Measurements from ENCODE around the gene NDRG4. TPM values are rescaled to one million over a fixed set of nuclear protein-coding genes. Genes with fewer than 3 reads are reported as not detected.

The NDRG4 gene
- total and polyA plus RNA-seq, 2 of the 13 experiments (the other 11 are each of a cell fraction or from before 2014, with no cell fraction given) = 1.7 to 2.7 TPM

GRCh38 chr16:58515125-58515870 is 15.4 kb downstream of the NDRG4 start, which contains the start of gene SETD6 (continued):
- TF ChIP-seq, protein P1, sequence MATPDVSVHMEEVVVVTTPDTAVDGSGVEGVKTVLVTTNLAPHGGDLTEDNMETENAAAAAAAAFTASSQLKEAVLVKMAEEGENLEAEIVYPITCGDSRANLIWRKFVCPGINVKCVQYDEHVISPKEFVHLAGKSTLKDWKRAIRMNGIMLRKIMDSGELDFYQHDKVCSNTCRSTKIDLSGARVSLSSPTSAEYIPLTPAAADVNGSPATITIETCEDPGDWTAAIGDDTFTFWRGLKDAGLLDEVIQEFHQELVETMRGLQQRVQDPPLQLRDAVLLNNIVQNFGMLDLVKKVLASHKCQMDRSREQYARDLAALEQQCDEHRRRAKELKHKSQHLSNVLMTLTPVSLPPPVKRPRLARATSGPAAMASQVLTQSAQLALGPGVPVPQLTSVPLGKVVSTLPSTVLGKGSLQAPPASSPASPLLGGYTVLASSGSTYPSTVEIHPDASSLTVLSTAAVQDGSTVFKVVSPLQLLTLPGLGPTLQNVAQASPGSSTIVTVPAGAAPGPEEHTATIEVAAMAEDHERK (CRISPR knock-in tag; IDR thresholded peaks at IDR 0.05; ENCODE audit: low read depth) = peak; percentile 67
- no peak; the same call in 1 of the 2 replicates for TF ChIP-seq JUND (CRISPR knock-in tag; IDR thresholded peaks at IDR 0.05)
- no peak for TF ChIP-seq TRIM24 (CRISPR knock-in tag; IDR thresholded peaks at IDR 0.05)
- TF ChIP-seq ZNF331 (CRISPR knock-in tag; IDR thresholded peaks at IDR 0.05) = no peak
- peak; percentile 19; the same call in 1 of the 2 replicates for TF ChIP-seq ZNF329 (CRISPR knock-in tag; IDR thresholded peaks at IDR 0.05; ENCODE audit: low read depth)
- TF ChIP-seq, protein P2, sequence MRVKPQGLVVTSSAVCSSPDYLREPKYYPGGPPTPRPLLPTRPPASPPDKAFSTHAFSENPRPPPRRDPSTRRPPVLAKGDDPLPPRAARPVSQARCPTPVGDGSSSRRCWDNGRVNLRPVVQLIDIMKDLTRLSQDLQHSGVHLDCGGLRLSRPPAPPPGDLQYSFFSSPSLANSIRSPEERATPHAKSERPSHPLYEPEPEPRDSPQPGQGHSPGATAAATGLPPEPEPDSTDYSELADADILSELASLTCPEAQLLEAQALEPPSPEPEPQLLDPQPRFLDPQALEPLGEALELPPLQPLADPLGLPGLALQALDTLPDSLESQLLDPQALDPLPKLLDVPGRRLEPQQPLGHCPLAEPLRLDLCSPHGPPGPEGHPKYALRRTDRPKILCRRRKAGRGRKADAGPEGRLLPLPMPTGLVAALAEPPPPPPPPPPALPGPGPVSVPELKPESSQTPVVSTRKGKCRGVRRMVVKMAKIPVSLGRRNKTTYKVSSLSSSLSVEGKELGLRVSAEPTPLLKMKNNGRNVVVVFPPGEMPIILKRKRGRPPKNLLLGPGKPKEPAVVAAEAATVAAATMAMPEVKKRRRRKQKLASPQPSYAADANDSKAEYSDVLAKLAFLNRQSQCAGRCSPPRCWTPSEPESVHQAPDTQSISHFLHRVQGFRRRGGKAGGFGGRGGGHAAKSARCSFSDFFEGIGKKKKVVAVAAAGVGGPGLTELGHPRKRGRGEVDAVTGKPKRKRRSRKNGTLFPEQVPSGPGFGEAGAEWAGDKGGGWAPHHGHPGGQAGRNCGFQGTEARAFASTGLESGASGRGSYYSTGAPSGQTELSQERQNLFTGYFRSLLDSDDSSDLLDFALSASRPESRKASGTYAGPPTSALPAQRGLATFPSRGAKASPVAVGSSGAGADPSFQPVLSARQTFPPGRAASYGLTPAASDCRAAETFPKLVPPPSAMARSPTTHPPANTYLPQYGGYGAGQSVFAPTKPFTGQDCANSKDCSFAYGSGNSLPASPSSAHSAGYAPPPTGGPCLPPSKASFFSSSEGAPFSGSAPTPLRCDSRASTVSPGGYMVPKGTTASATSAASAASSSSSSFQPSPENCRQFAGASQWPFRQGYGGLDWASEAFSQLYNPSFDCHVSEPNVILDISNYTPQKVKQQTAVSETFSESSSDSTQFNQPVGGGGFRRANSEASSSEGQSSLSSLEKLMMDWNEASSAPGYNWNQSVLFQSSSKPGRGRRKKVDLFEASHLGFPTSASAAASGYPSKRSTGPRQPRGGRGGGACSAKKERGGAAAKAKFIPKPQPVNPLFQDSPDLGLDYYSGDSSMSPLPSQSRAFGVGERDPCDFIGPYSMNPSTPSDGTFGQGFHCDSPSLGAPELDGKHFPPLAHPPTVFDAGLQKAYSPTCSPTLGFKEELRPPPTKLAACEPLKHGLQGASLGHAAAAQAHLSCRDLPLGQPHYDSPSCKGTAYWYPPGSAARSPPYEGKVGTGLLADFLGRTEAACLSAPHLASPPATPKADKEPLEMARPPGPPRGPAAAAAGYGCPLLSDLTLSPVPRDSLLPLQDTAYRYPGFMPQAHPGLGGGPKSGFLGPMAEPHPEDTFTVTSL (CRISPR knock-in tag; IDR thresholded peaks at IDR 0.05; ENCODE audit: borderline replicate concordance) = peak; percentile 32; the same call in 1 of the 2 replicates
- TF ChIP-seq EED (CRISPR knock-in tag; IDR thresholded peaks at IDR 0.05) = peak; percentile 88
- peak; percentile 71; the same call in 1 of the 2 replicates for TF ChIP-seq ELF4 (CRISPR knock-in tag; IDR thresholded peaks at IDR 0.05; ENCODE audit: borderline replicate concordance)
- TF ChIP-seq ZNF761 (CRISPR knock-in tag; conservative IDR thresholded peaks at IDR 0.05) = peak; percentile 99
- TF ChIP-seq ZNF160 (CRISPR knock-in tag; IDR thresholded peaks at IDR 0.05) = no peak; the same call in 1 of the 2 replicates
- TF ChIP-seq GRHL1 (CRISPR knock-in tag; conservative IDR thresholded peaks at IDR 0.05) = no peak
- TF ChIP-seq, protein P3, sequence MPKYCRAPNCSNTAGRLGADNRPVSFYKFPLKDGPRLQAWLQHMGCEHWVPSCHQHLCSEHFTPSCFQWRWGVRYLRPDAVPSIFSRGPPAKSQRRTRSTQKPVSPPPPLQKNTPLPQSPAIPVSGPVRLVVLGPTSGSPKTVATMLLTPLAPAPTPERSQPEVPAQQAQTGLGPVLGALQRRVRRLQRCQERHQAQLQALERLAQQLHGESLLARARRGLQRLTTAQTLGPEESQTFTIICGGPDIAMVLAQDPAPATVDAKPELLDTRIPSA (CRISPR knock-in tag; IDR thresholded peaks at IDR 0.05; ENCODE audit: borderline replicate concordance) = peak; percentile 97; the same call in 1 of the 2 replicates
- peak; percentile 16; the same call in 1 of the 2 replicates for TF ChIP-seq ZNF383 (CRISPR knock-in tag; IDR thresholded peaks at IDR 0.05; ENCODE audit: borderline replicate concordance)
- TF ChIP-seq, protein P4, sequence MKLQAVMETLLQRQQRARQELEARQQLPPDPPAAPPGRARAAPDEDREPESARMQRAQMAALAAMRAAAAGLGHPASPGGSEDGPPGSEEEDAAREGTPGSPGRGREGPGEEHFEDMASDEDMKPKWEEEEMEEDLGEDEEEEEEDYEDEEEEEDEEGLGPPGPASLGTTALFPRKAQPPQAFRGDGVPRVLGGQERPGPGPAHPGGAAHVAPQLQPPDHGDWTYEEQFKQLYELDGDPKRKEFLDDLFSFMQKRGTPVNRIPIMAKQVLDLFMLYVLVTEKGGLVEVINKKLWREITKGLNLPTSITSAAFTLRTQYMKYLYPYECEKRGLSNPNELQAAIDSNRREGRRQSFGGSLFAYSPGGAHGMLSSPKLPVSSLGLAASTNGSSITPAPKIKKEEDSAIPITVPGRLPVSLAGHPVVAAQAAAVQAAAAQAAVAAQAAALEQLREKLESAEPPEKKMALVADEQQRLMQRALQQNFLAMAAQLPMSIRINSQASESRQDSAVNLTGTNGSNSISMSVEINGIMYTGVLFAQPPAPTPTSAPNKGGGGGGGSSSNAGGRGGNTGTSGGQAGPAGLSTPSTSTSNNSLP (IDR thresholded peaks at IDR 0.05; ENCODE audit: low read depth, low read length) = 0 out of 2 replicates have a peak, but pooled peaks have one; percentile 14
- peak; percentile 83; the same call in 1 of the 2 replicates for TF ChIP-seq DNMT3B (CRISPR knock-in tag; conservative IDR thresholded peaks at IDR 0.05)
- TF ChIP-seq PRMT3 (CRISPR knock-in tag; IDR thresholded peaks at IDR 0.05; ENCODE audit: borderline replicate concordance, low read depth) = peak; percentile 85
- TF ChIP-seq NFRKB (IDR thresholded peaks at IDR 0.05) = no peak
